NAMALWA (cell line): ENCODE data around the gene TBL3.
A peak's percentile ranks its signal among the peaks of the same experiment; 100 is the strongest.

Experiments used
- DNase-seq: peaks from one replicate; pipeline ENCODE4 v3.0.0-alpha.2; 2015; ENCODE audit warnings: low spot score

The TBL3 gene

GRCh38 chr16:2019518-2019920, 47.7 kb downstream of the TBL3 start, which contains the start of gene NPW:
Gene NPW (plus strand): TSS chr16:2019785.
- DNase-seq: peak; percentile 36

GRCh38 chr16:2019921-2020831, 48.3 kb downstream of the TBL3 start:
- DNase-seq: no peak

- DNase-seq: no peak
Observed at GRCh38 chr16:2022723-2023091, 50.9 kb downstream of the TBL3 start.

GRCh38 chr16:2023092-2024031, 51.5 kb downstream of the TBL3 start:
- peak; percentile 92 for DNase-seq

- no peak for DNase-seq
Observed at GRCh38 chr16:2024032-2024420, 52.2 kb downstream of the TBL3 start.

- no peak for DNase-seq
Observed at GRCh38 chr16:2025251-2025650, 53.4 kb downstream of the TBL3 start.

GRCh38 chr16:2025878-2026460, 54.1 kb downstream of the TBL3 start:
- no peak for DNase-seq

GRCh38 chr16:2026461-2027023, 54.7 kb downstream of the TBL3 start, which contains the start of gene NHERF2:
Gene NHERF2 (plus strand): TSS chr16:2026902. CDS start chr16:2027006, 104 bp downstream.
- DNase-seq: no peak

- DNase-seq: peak; percentile 38
Observed at GRCh38 chr16:2027024-2028010, 55.5 kb downstream of the TBL3 start.

- no peak for DNase-seq
Observed at GRCh38 chr16:2028146-2028545, 56.3 kb downstream of the TBL3 start.

GRCh38 chr16:2028620-2029220, 56.9 kb downstream of the TBL3 start:
- DNase-seq: no peak

- DNase-seq: no peak
Observed at GRCh38 chr16:2029350-2029749, 57.5 kb downstream of the TBL3 start.

- no peak for DNase-seq
Observed at GRCh38 chr16:2030036-2030435, 58.2 kb downstream of the TBL3 start.

- DNase-seq: no peak
Observed at GRCh38 chr16:2031081-2031577, 59.3 kb downstream of the TBL3 start.
